Neural cell (in vitro differentiated cells): ENCODE data around the gene SDF4. TPM values are rescaled to one million over a fixed set of nuclear protein-coding genes. Genes with fewer than 3 reads are reported as not detected.

ENCODE experiments used
- H2AFZ ChIP-seq: fragments of 200-600, 300-800 bp; sonication (generic), shearing (Covaris generic); 2 replicates; pipeline ENCODE4 v1.6.0; 2014; ENCODE audit warnings: low read depth, mild to moderate bottlenecking, antibody characterized with exemption, low read length, moderate library complexity
- H3F3A ChIP-seq: fragments of 200-600 bp; shearing (Covaris generic); 2 replicates; pipeline ENCODE4 v1.6.1; 2016; ENCODE audit warnings: mild to moderate bottlenecking, moderate library complexity, mixed read lengths, antibody characterized with exemption, low read length; ENCODE audit not compliant: insufficient read depth, poor library complexity, severe bottlenecking
- H3K27ac ChIP-seq: fragments of 200-600, 300-800 bp; sonication (generic), shearing (Covaris generic); 2 replicates; pipeline ENCODE4 v1.5.1; 2014; ENCODE audit warnings: mild to moderate bottlenecking, low read length, moderate library complexity
- H3K27me3 ChIP-seq: fragments of 300-800, 200-600 bp; sonication (generic), shearing (Covaris generic); 2 replicates; pipeline ENCODE4 v1.6.0; 2014; ENCODE audit warnings: mild to moderate bottlenecking, low read depth, low read length, moderate library complexity; ENCODE audit not compliant: insufficient read depth
- H3K36me3 ChIP-seq: fragments of 300-800, 200-600 bp; sonication (generic), shearing (Covaris generic); 2 replicates; pipeline ENCODE4 v1.5.1; 2014; ENCODE audit warnings: mild to moderate bottlenecking, antibody characterized with exemption, low read length, moderate library complexity; ENCODE audit not compliant: insufficient read depth
- H3K4me2 ChIP-seq: fragments of 300-800, 200-600 bp; sonication (generic), shearing (Covaris generic); 2 replicates; pipeline ENCODE4 v1.6.0; 2014; ENCODE audit warnings: mild to moderate bottlenecking, low read length
- H3K4me3 ChIP-seq: fragments of 300-800, 200-600 bp; sonication (generic), shearing (Covaris generic); 2 replicates; pipeline ENCODE4 v1.5.1; 2014; ENCODE audit warnings: mild to moderate bottlenecking, low read length, moderate library complexity
- H3K79me2 ChIP-seq: fragments of 200-600 bp; shearing (Covaris generic); replicated peaks from 2 replicates; pipeline ENCODE4 v1.6.0; 2014; ENCODE audit warnings: mild to moderate bottlenecking, low read length, moderate library complexity; ENCODE audit not compliant: insufficient read depth
- H3K9ac ChIP-seq: fragments of 300-800, 200-600 bp; sonication (generic), shearing (Covaris generic); 2 replicates; pipeline ENCODE4 v1.6.1; 2016; ENCODE audit warnings: mild to moderate bottlenecking, low read length, mixed read lengths
- H3K9me2 ChIP-seq: fragments of 200-600 bp; shearing (Covaris generic); 2 replicates; pipeline ENCODE4 v1.6.1; 2016; ENCODE audit warnings: mild to moderate bottlenecking, low read length, mixed read lengths; ENCODE audit not compliant: insufficient read depth
- H3K9me3 ChIP-seq: fragments of 200-600, 300-800 bp; sonication (generic), shearing (Covaris generic); 2 replicates; pipeline ENCODE4 v1.6.1; 2016; ENCODE audit warnings: mild to moderate bottlenecking, mixed run types, low read length, moderate library complexity, mixed read lengths
- H4K20me1 ChIP-seq: fragments of 200-600 bp; shearing (Covaris generic); 2 replicates; pipeline ENCODE4 v1.6.1; 2016; ENCODE audit warnings: mild to moderate bottlenecking, mixed run types; ENCODE audit not compliant: insufficient read depth
- CTCF ChIP-seq: fragments of 450-650 bp; IDR thresholded peaks from 2 replicates; pipeline ENCODE4 v1.5.1; 2014; ENCODE audit warnings: antibody characterized with exemption, mild to moderate bottlenecking, moderate library complexity; ENCODE audit not compliant: poor library complexity, severe bottlenecking
- EP300 ChIP-seq: fragments of 450-650 bp; conservative IDR thresholded peaks from 2 replicates; pipeline ENCODE4 v1.6.1; 2014; ENCODE audit warnings: antibody characterized with exemption, mild to moderate bottlenecking, moderate library complexity; ENCODE audit not compliant: poor library complexity, severe bottlenecking
- EZH2 ChIP-seq: fragments of 200-600, 300-800 bp; shearing (Covaris generic), sonication (generic); IDR thresholded peaks from 2 replicates; pipeline ENCODE4 v1.6.1; 2014; ENCODE audit warnings: antibody characterized with exemption, low read length, borderline replicate concordance, mild to moderate bottlenecking; ENCODE audit not compliant: insufficient read depth, poor library complexity, severe bottlenecking
- MXI1 ChIP-seq: fragments of 450-650 bp; conservative IDR thresholded peaks from 2 replicates; pipeline ENCODE4 v1.6.1; 2014; ENCODE audit warnings: antibody characterized with exemption, mild to moderate bottlenecking; ENCODE audit not compliant: poor library complexity, severe bottlenecking
- POLR2AphosphoS5 ChIP-seq: IDR thresholded peaks from 2 replicates; pipeline ENCODE4 v1.6.1; 2012
- RAD21 ChIP-seq: fragments of 450-650 bp; conservative IDR thresholded peaks from 2 replicates; pipeline ENCODE4 v1.6.1; 2014; ENCODE audit warnings: antibody characterized with exemption, mild to moderate bottlenecking, moderate library complexity
- REST ChIP-seq: IDR thresholded peaks from 2 replicates; pipeline ENCODE4 v1.6.1; 2012; ENCODE audit warnings: borderline replicate concordance
- SMC3 ChIP-seq: fragments of 450-650 bp; conservative IDR thresholded peaks from 2 replicates; pipeline ENCODE4 v1.6.1; 2014; ENCODE audit warnings: antibody characterized with exemption, mild to moderate bottlenecking, moderate library complexity; ENCODE audit not compliant: poor library complexity
- TAF1 ChIP-seq: IDR thresholded peaks from 2 replicates; pipeline ENCODE4 v1.6.1; 2012; ENCODE audit warnings: low read depth
- polyA plus RNA-seq: library from polyadenylated mRNA; depleted of rRNA; stranded (reverse); fragments of >200 nt; gene quantifications from 2 replicates; pipeline ENCODE4 v1.2.3, GENCODE V29; 2014

SDF4 gene
- polyA plus RNA-seq, 1 donor from 2014 or later = 91.2 TPM

GRCh38 chr1:1204425-1204920 is 27.3 kb downstream of the SDF4 start:
- no peak overlapping the region for H3K9ac ChIP-seq
- peaks cover 30% of the 10 kb centered on the region for H3K27me3 ChIP-seq
- H3K79me2 ChIP-seq = no peaks in the 10 kb centered on the region
- no peaks in the 10 kb centered on the region for H3K9me3 ChIP-seq
- no peak for TF ChIP-seq CTCF
- no peak for TF ChIP-seq SMC3
- TF ChIP-seq MXI1 = no peak
- no peak for TF ChIP-seq REST
- TF ChIP-seq EZH2 = no peak
- no peak for TF ChIP-seq EP300
- no peak for TF ChIP-seq POLR2AphosphoS5
- TF ChIP-seq RAD21 = no peak
- TF ChIP-seq TAF1 = no peak
- H3K36me3 ChIP-seq = no peaks in the 10 kb centered on the region
- H3K27ac ChIP-seq = no peak overlapping the region
- no peaks in the 10 kb centered on the region for H3K9me2 ChIP-seq
- no peak overlapping the region for H2AFZ ChIP-seq
- no peak overlapping the region for H3K4me2 ChIP-seq
- no peaks in the 10 kb centered on the region for H3F3A ChIP-seq
- H3K4me3 ChIP-seq = no peak overlapping the region
- H4K20me1 ChIP-seq = no peaks in the 10 kb centered on the region

GRCh38 chr1:1203561-1204424 is 28.0 kb downstream of the SDF4 start:
- Histone ChIP-seq H3K9me3 (no peaks in the 10 kb centered on the region), H3K9ac (no peak overlapping the region), H3K4me3 (no peak overlapping the region), H3K9me2 (no peaks in the 10 kb centered on the region), H3K27ac (no peak overlapping the region), H2AFZ (no peak overlapping the region), H3K27me3 (peaks cover 30% of the 10 kb centered on the region), H3K4me2 (no peak overlapping the region), H3K36me3 (no peaks in the 10 kb centered on the region), H3F3A (no peaks in the 10 kb centered on the region), H4K20me1 (no peaks in the 10 kb centered on the region), H3K79me2 (no peaks in the 10 kb centered on the region)
- TF ChIP-seq SMC3 = no peak
- TF ChIP-seq REST = no peak
- TF ChIP-seq MXI1 = no peak
- TF ChIP-seq EP300 = no peak
- TF ChIP-seq POLR2AphosphoS5 = no peak
